ENCODE results near the gene EVX2.
A peak's percentile ranks its signal among the peaks of the same experiment; 100 is the strongest.

EVX2 gene

DNA sequence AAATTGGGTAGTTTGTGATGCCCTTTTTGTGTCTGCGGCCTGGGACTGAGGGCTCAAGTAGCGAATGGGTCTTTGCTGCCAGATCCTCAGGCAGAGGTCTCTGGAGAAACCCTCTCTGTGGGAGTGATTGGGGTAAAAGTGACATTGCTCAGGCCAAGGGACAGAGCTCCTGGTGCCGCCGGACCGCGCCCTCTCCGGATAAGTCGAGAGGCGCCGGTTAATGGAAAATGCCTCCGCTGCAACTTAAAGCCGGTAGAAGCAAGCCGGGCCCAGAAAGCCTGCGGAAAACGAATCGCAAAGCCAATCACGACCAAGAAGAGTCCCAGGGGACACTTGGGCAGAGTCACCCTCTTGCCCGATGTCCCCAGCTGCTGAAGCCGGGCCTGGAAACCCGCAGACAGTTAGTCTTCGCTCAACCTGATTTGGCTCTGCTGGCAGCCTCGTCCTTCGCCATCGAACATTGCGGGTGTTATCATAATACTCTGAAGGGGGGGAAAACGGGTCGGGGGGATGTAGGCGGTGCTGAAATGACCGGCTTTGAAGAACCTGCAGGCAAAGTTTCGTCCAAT, 15.5 kb upstream of the EVX2 start:
- Histone ChIP-seq H3K4me1 (ENCODE audit: control insufficient read depth, insufficient read depth, low read length, unreplicated experiment) (peaks cover under 1% of the 10 kb centered on the region), H2AFZ (ENCODE audit: low read length, unreplicated experiment) (no peak overlapping the region), H3K27ac (ENCODE audit: low read depth, low read length) (no peak overlapping the region), H3K36me3 (ENCODE audit: insufficient read depth, low read length) (no peaks in the 10 kb centered on the region), H3K4me3 (ENCODE audit: low read depth, low read length) (no peak overlapping the region), H3K27me3 (ENCODE audit: insufficient read depth, low read length) (peaks cover 99% of the 10 kb centered on the region), H3K79me2 (ENCODE audit: control insufficient read depth, insufficient read depth, low read length, unreplicated experiment) (no peaks in the 10 kb centered on the region)

DNA sequence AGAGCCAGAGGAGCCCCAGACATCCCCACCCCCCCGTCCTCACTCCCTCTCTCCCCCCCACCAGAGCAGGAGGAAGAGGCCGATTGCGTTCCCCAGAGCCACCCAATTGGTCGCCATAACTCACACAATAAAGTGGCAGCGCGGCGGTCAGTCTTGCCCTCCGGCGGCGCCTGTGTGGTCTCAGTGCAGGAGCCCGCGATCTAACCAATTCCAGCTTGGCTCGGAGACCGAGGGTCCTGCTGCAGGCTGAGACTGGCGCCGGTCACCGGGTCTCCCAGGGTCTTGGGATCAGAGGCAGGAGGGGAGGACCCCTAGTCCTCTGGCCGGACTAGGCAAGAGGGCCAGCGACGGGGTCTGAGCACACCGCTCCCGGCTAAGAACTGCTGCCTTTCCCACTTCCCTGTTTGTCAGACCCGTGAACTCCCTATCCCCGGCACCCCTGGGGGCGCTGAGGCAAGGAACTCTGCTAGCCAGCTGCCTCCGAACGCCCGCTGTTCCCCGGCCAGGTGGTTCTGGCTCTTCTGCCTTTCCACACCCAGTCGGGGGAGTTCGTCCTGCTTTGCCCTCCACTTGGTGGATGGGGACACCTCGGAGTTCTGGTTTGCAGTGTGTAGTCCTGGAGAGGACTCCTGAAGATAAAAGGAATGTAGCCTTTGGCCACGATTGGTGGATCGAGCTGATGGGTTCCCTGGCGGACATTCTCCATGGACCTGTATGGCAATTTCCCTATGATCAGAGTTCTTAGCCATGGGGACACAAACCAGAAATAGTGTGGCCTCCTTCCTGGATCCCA, 14.8 kb upstream of the EVX2 start:
- no peaks in the 10 kb centered on the region for H3K4me1 ChIP-seq (ENCODE audit: control insufficient read depth, insufficient read depth, low read length, unreplicated experiment)
- no peak overlapping the region for H3K27ac ChIP-seq (ENCODE audit: low read depth, low read length)
- 0 out of 2 replicates have a peak overlapping the region, but pooled peaks have one; percentile 52 for H3K4me3 ChIP-seq (ENCODE audit: low read depth, low read length)
- no peaks in the 10 kb centered on the region for H3K36me3 ChIP-seq (ENCODE audit: insufficient read depth, low read length)
- H2AFZ ChIP-seq (ENCODE audit: low read length, unreplicated experiment) = no peak overlapping the region
- H3K27me3 ChIP-seq (ENCODE audit: insufficient read depth, low read length) = peaks cover 99% of the 10 kb centered on the region
- no peaks in the 10 kb centered on the region for H3K79me2 ChIP-seq (ENCODE audit: control insufficient read depth, insufficient read depth, low read length, unreplicated experiment)

DNA sequence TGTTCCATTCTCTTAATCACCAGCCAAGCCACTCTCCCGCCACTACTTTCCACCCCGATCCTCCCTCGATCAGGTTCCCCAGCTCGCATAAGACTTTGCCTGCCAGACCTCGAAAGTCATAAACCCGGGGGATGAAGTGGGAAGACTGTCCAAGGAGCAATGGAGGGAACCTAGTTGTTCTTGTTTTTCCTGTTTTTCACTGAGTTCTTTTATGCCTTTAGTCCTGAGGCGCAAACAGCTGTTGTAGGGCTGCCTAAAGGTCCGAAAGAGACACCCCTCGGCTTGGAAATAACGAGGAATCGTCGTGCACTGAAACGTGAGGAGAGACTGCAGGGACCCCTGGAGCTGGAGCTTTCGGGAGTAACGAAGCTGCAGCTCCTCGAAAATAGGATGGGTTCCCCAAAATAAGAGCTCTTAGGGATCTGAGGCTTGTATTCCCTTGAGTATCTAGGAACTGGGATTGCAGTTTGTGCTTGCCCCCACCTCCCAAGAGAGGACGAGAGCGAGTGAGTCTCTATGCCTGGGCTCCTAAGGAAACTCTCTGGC, 14.1 kb upstream of the EVX2 start:
- H3K27ac ChIP-seq (ENCODE audit: low read depth, low read length) = no peak overlapping the region

DNA sequence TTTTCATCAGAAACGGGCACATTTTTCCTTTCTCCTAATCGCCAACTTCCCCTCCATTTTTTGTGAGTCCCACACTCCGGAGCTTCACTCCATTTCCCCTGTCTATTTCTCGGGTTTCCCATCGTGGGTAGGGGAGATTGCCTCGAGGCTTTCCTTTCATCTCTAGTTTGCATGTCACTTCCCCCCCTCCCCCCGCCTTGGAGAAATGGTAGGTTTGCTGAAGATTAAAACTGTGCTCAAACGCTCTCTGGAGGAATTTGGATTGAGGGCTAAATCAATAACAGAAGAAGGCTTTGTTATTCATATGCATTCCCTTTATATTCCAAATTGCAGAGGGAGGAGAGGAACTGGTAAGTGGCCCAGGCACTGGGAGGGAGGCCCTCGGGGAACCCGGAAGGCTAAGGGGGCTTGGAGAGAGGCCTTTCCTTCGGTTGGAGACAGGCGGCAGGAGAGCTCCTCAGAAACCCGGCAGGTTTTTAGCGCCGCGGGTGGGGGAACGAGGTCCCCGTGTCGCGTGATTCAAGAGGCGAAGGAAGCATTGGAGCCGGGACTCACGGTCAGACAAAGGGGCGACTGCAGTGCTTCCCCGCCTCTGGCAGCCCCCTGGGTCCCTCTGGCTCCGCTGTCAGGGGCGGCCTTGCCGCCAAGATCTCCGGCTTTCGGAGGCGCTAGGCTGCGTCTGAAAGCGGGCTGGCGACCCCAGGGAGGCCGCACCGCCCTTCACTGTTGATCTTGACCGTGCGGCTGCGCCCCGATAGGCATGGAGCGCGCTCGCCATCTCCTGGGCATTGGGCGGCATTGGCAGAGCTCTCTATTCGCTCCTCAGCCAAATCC, 13.4 kb upstream of the EVX2 start:
- no peaks in the 10 kb centered on the region for H3K36me3 ChIP-seq (ENCODE audit: insufficient read depth, low read length)
- H3K4me1 ChIP-seq (ENCODE audit: control insufficient read depth, insufficient read depth, low read length, unreplicated experiment) = no peaks in the 10 kb centered on the region
- peak overlapping the region; percentile 67 for H3K4me3 ChIP-seq (ENCODE audit: low read depth, low read length)
- H3K27ac ChIP-seq (ENCODE audit: low read depth, low read length) = no peak overlapping the region
- no peaks in the 10 kb centered on the region for H3K79me2 ChIP-seq (ENCODE audit: control insufficient read depth, insufficient read depth, low read length, unreplicated experiment)
- peaks cover 97% of the 10 kb centered on the region for H3K27me3 ChIP-seq (ENCODE audit: insufficient read depth, low read length)
- H2AFZ ChIP-seq (ENCODE audit: low read length, unreplicated experiment) = no peak overlapping the region

More for the DNA sequence above, 14.1 kb upstream of the EVX2 start:
- Histone ChIP-seq H3K27me3 (ENCODE audit: insufficient read depth, low read length) (peaks cover 99% of the 10 kb centered on the region), H3K4me1 (ENCODE audit: control insufficient read depth, insufficient read depth, low read length, unreplicated experiment) (no peaks in the 10 kb centered on the region), H3K4me3 (ENCODE audit: low read depth, low read length) (peak overlapping the region; percentile 52), H3K79me2 (ENCODE audit: control insufficient read depth, insufficient read depth, low read length, unreplicated experiment) (no peaks in the 10 kb centered on the region), H2AFZ (ENCODE audit: low read length, unreplicated experiment) (no peak overlapping the region), H3K36me3 (ENCODE audit: insufficient read depth, low read length) (no peaks in the 10 kb centered on the region)

DNA sequence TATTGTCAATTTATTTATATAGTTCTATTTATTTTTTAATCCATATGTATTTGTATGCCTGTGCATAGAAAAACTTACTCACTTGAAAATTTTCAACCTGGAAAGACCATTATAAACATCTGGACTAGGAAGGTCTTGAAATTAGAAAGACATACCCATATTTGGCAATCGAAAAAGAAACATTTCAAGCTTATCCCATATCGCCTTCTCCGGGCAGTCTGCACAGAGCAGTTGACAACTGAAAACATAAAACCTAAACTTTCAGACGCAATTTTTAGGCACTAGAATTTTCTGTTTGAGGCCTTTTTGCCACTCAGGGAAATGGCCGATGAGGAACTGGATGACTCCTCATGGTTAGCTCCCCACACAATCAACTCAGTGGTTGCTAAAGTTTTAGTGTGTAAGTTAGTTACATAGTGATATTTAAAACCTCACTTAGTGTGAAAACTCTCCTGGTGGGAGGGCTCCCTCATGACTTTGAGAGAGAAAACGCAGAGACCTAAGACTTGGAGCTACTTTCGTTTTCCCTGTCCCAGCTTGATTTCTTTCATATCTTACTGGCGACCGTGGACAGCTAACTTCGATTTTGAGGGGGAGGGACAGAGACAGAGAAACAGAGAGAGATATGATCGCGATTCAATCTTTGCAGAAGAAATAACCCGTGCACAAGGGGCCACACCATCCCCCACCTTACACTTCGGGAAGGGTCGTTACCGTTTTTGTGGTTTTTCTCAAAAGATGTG, 12.7 kb upstream of the EVX2 start:
- H3K27me3 ChIP-seq (ENCODE audit: insufficient read depth, low read length) = peaks cover 97% of the 10 kb centered on the region
- no peaks in the 10 kb centered on the region for H3K79me2 ChIP-seq (ENCODE audit: control insufficient read depth, insufficient read depth, low read length, unreplicated experiment)
- peak overlapping the region; percentile 67 for H3K4me3 ChIP-seq (ENCODE audit: low read depth, low read length)
- no peak overlapping the region for H3K27ac ChIP-seq (ENCODE audit: low read depth, low read length)
- H3K36me3 ChIP-seq (ENCODE audit: insufficient read depth, low read length) = no peaks in the 10 kb centered on the region
- no peaks in the 10 kb centered on the region for H3K4me1 ChIP-seq (ENCODE audit: control insufficient read depth, insufficient read depth, low read length, unreplicated experiment)
- H2AFZ ChIP-seq (ENCODE audit: low read length, unreplicated experiment) = no peak overlapping the region

DNA sequence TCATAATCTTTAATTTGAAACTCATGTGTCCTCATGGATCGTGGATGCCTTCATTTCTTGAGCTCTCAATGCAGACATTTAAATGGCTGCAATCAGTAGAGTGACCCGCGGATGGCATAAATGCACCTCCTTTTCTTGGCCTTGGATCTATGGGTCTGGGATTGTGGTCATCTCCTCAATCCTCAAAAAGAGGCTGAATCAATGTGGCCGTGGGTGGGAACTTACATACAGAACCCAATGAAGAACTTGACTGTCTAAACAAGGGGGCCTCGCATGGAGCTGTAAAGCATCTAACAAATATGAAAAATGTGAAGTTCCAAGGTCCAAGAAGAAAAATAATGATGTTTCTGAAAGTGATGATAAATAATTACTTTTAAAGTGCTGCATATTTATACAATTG, 11.7 kb upstream of the EVX2 start:
- no peak overlapping the region for H3K4me3 ChIP-seq (ENCODE audit: low read depth, low read length)
- H3K36me3 ChIP-seq (ENCODE audit: insufficient read depth, low read length) = no peaks in the 10 kb centered on the region
- H3K79me2 ChIP-seq (ENCODE audit: control insufficient read depth, insufficient read depth, low read length, unreplicated experiment) = no peaks in the 10 kb centered on the region
- no peaks in the 10 kb centered on the region for H3K4me1 ChIP-seq (ENCODE audit: control insufficient read depth, insufficient read depth, low read length, unreplicated experiment)
- peaks cover 97% of the 10 kb centered on the region for H3K27me3 ChIP-seq (ENCODE audit: insufficient read depth, low read length)
- no peak overlapping the region for H2AFZ ChIP-seq (ENCODE audit: low read length, unreplicated experiment)
- H3K27ac ChIP-seq (ENCODE audit: low read depth, low read length) = no peak overlapping the region

DNA sequence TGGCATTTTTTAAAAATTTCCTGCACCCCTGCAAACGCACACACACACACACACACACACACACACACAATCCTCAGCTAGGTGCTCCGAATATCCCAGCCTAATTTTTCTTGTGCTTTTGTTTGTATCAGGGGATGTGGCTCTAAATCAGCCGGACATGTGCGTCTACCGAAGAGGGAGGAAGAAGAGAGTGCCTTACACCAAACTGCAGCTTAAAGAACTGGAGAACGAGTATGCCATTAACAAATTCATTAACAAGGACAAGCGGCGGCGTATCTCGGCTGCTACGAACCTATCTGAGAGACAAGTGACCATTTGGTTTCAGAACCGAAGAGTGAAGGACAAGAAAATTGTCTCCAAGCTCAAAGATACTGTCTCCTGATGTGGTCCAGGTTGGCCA, 10.6 kb upstream of the EVX2 start:
- no peaks in the 10 kb centered on the region for H3K36me3 ChIP-seq (ENCODE audit: insufficient read depth, low read length)
- no peaks in the 10 kb centered on the region for H3K4me1 ChIP-seq (ENCODE audit: control insufficient read depth, insufficient read depth, low read length, unreplicated experiment)
- peaks cover 97% of the 10 kb centered on the region for H3K27me3 ChIP-seq (ENCODE audit: insufficient read depth, low read length)
- H3K79me2 ChIP-seq (ENCODE audit: control insufficient read depth, insufficient read depth, low read length, unreplicated experiment) = no peaks in the 10 kb centered on the region
- no peak overlapping the region for H3K27ac ChIP-seq (ENCODE audit: low read depth, low read length)
- no peak overlapping the region for H3K4me3 ChIP-seq (ENCODE audit: low read depth, low read length)
- no peak overlapping the region for H2AFZ ChIP-seq (ENCODE audit: low read length, unreplicated experiment)

DNA sequence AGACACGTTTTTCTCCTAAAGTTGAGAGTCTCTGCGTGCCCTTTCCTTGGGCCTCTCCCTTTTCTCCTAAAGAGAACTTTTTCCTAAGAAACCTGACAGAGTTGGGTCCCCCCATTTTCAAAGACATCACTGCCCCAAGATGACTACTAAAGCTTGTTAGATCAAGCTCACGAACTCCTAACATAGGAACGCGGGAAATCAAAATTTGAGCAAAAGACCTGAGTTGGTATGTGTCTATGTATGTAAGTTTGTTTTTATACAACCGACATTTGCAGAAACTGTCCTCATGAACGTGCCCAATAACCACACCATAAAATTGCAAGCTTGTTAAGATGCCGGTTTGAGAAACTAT, 10.1 kb upstream of the EVX2 start:
- H3K79me2 ChIP-seq (ENCODE audit: control insufficient read depth, insufficient read depth, low read length, unreplicated experiment) = no peaks in the 10 kb centered on the region
- peaks cover 97% of the 10 kb centered on the region for H3K27me3 ChIP-seq (ENCODE audit: insufficient read depth, low read length)
- H2AFZ ChIP-seq (ENCODE audit: low read length, unreplicated experiment) = no peak overlapping the region
- H3K27ac ChIP-seq (ENCODE audit: low read depth, low read length) = no peak overlapping the region
- no peaks in the 10 kb centered on the region for H3K4me1 ChIP-seq (ENCODE audit: control insufficient read depth, insufficient read depth, low read length, unreplicated experiment)
- H3K4me3 ChIP-seq (ENCODE audit: low read depth, low read length) = no peak overlapping the region
- H3K36me3 ChIP-seq (ENCODE audit: insufficient read depth, low read length) = no peaks in the 10 kb centered on the region

DNA sequence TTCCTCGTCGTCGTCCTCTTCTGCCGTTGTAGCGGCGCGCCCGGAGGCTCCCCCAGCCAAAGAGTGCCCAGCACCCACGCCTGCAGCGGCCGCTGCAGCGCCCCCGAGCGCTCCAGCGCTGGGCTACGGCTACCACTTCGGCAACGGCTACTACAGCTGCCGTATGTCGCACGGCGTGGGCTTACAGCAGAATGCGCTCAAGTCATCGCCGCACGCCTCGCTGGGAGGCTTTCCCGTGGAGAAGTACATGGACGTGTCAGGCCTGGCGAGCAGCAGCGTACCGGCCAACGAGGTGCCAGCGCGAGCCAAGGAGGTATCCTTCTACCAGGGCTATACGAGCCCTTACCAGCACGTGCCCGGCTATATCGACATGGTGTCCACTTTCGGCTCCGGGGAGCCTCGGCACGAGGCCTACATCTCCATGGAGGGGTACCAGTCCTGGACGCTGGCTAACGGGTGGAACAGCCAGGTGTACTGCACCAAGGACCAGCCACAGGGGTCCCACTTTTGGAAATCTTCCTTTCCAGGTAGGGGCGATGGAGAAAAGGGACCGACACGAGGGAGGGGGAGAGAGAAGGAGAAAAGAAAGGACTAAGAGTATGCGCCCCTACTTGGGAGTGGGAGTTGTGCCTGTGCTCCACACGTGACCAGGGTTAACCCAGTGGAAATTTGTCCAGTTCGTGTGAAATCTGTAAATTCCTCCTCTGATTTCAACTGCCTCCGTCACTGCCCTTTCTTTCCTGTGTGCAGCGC, 9.6 kb upstream of the EVX2 start:
- peak overlapping the region; percentile 49; the same call in 1 of the 2 replicates for H3K4me3 ChIP-seq (ENCODE audit: low read depth, low read length)

More for the DNA sequence above, 9.6 kb upstream of the EVX2 start:
- H3K27me3 ChIP-seq (ENCODE audit: insufficient read depth, low read length) = peaks cover 97% of the 10 kb centered on the region
- no peak overlapping the region for H3K27ac ChIP-seq (ENCODE audit: low read depth, low read length)
- no peaks in the 10 kb centered on the region for H3K36me3 ChIP-seq (ENCODE audit: insufficient read depth, low read length)
- H2AFZ ChIP-seq (ENCODE audit: low read length, unreplicated experiment) = no peak overlapping the region
- H3K79me2 ChIP-seq (ENCODE audit: control insufficient read depth, insufficient read depth, low read length, unreplicated experiment) = no peaks in the 10 kb centered on the region
- H3K4me1 ChIP-seq (ENCODE audit: control insufficient read depth, insufficient read depth, low read length, unreplicated experiment) = no peaks in the 10 kb centered on the region
